Right ventricle myocardium superior (tissue), 1 donor: Measurements from ENCODE around the gene ZNF581. TPM values are rescaled to one million over a fixed set of nuclear protein-coding genes. Genes with fewer than 3 reads are reported as not detected.
A peak's percentile ranks its signal among the peaks of the same experiment; 100 is the strongest.

ENCODE experiments used
- ATAC-seq: fragments of 200-7000 bp; cut with Tn5 transposase; one replicate; pipeline ENCODE4 v1.9.1; 2020; ENCODE audit warnings: mild to moderate bottlenecking; ENCODE audit not compliant: poor library complexity
- DNase-seq: peaks from one replicate; pipeline ENCODE4 v3.0.0-alpha.2; 2020
- intact Hi-C: fragments of 100-400 bp; cut with DNase I; formaldehyde crosslinking; loops from one replicate; pipeline ENCODE4 v1.11.2; 2022
- total RNA-seq: library from RNA; stranded (reverse); fragmentation: NEBNext Ultra II Directional; extraction: Animal tissue kit (Norgen Biotek cat#: 25700); gene quantifications from one replicate; pipeline ENCODE4 v1.2.1, GENCODE V29; 2021
- donor health status: DM: no; HTN: yes; CAD: no; lungs with severe emphysema.

Gene ZNF581
- total RNA-seq, 1 donor from 2014 or later: 7.1 TPM

DNA sequence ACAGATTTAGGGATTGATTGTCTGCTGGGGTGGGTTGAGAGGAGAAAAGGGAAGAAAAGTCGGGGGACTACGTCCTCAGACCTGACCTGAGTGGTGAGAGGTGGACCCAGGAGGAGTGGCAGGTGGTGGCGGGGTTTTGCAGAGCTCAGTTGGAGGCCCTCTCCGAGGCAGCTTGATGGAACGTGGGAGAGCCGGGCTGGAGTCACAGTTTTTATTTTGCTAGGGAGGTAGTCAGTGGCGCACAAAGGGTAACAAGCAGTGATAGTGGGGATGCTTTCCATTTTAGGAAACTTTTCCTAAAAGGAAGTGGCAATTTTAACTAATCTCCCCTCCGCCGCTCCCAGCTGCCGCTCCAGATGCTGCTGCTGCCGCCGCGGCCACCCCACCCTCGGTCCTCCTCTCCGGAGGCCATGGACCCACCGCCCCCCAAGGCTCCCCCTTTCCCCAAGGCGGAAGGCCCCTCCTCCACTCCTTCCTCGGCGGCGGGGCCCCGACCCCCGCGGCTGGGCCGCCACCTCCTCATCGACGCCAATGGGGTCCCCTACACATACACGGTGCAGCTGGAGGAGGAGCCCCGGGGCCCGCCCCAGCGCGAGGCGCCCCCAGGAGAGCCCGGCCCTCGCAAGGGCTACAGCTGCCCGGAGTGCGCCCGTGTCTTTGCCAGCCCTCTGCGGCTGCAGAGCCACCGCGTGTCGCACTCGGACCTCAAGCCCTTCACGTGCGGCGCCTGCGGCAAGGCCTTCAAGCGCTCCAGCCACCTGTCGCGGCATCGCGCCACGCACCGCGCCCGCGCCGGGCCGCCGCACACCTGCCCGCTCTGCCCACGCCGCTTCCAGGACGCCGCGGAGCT, 1.1 kb upstream of the ZNF581 start:
- ATAC-seq (peak; percentile 2), DNase-seq (peak; percentile 47)
- intact Hi-C loops: no loop called here

DNA sequence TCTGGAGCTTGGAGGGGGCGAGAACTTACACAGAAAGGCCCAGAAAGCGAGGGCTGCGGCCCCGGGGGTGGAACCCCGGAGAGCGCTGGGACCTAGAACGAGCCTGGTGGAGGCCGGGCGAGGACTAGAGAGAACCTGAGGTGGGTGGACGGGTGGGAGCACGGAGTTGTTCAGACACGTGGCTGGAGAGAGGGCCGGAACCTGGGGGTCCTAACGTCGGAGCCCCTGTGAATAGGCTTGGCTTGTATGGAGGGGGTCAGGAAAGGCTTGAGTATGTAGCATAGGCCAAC, 383 bp downstream of the ZNF581 start:
- no peak for DNase-seq
- ATAC-seq: no peak
- intact Hi-C loops: no loop called here

DNA sequence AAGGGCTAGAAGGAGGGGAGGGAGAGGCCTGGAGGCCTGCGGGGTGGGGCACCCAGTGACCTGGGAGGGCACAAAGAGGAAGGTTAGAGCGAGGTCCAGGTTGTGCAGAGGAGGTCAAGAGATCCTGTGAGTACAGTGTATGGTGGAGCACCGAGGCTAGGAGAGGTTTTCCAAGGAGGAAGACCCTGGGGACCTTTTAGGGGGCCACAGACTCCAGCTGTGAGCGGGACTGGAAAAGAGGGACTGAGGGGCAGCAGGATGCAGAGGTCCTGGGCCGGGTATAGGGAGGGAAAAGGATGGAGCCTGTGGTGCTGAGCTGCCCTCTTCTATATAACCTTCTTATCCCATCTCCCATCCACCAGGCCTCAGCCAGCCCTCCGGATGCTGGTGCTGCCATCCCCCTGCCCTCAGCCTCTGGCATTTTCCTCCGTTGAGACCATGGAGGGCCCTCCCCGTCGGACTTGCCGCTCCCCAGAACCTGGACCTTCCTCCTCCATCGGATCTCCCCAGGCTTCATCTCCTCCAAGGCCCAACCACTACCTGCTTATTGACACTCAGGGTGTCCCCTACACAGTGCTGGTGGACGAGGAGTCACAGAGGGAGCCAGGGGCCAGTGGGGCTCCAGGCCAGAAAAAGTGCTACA, 863 bp downstream of the ZNF581 start:
- DNase-seq (peak; percentile 39), ATAC-seq (no peak)
- intact Hi-C loops: no loop called here

DNA sequence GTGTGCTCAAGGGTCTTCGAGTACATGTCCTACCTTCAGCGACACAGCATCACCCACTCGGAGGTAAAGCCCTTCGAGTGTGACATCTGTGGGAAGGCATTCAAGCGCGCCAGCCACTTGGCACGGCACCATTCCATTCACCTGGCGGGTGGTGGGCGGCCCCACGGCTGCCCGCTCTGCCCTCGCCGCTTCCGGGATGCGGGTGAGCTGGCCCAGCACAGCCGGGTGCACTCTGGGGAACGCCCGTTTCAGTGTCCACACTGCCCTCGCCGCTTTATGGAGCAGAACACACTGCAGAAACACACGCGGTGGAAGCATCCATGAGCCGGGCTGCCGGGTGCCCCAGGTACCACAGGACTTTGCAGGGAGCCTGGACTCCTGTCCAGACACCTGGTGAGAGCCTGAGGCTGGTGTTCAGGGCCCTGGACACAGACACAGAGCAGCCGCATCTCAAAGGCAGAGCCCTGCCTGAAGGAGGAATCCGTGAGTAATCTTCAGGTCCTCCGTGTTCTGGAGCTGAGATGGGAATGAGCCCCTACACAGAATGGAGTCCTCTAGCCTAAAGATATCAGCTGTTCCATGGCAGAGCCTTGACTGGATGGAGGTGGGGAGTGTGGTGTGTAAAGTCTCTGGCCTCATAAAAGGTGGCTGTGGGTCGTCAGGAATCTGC, 1.5 kb downstream of the ZNF581 start:
- peak; percentile 36 for DNase-seq
- no peak for ATAC-seq
- intact Hi-C loops: no loop called here

DNA sequence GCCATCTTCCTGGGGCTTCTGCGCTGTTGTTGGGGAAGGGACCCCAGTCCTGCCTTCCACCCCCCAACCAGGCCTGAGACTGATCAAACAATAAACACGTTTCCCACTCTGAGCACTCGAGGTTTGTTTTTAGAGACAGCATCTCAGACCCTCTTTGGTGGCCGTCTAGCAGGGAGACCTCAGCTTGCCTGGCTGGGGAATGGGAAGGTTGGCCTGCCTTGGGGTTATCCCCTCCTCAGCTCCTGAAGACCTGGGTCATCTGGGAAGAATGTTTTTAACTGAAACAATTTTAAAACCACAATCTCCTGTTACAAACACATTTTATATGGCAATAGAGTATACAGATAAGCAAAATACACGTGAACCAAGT, 2.0 kb downstream of the ZNF581 start:
- ATAC-seq (no peak), DNase-seq (no peak)

DNA sequence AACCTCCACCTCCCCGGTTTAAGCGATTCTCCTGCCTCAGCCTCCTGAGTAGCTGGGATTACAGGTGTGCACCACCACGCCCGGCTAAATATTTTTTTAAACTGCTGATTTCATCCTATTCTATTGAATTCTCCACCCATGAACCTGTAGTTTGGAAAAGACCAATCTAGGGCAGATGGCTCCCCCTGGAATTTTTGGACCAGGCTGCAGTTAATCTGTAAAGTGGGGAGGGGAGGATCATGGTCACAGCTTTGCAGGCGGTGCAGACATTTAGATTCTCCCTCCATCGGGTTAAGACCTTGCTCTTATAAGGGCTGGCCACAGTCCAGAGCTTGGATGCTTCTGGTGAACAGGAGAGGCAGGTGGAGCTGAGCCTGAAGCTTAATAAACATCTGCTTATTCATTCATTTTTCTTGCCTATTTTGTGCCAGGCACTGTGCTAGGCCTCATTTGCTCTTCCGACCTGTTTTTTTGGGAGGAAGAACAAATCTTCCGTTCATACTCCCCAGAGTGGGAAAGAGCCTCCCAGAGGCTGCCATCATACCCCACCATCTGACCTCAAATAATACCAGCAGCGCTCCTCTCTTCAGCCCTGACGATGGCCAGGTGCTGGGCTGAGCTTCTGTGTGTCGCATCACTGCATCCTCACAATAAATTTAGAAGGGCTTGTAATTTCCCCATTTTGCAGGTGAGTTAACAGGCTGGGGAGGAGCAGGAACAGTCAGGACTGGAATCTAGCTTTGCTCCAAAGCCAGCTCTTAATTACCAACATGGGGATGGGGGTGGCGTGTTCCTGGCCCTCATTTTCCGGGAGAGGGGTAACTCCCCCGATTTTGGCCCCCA, 3.7 kb downstream of the ZNF581 start:
- DNase-seq (no peak), ATAC-seq (no peak)
- intact Hi-C loops: no loop called here

More for the DNA sequence above, 2.0 kb downstream of the ZNF581 start:
- intact Hi-C loops: no loop called here

DNA sequence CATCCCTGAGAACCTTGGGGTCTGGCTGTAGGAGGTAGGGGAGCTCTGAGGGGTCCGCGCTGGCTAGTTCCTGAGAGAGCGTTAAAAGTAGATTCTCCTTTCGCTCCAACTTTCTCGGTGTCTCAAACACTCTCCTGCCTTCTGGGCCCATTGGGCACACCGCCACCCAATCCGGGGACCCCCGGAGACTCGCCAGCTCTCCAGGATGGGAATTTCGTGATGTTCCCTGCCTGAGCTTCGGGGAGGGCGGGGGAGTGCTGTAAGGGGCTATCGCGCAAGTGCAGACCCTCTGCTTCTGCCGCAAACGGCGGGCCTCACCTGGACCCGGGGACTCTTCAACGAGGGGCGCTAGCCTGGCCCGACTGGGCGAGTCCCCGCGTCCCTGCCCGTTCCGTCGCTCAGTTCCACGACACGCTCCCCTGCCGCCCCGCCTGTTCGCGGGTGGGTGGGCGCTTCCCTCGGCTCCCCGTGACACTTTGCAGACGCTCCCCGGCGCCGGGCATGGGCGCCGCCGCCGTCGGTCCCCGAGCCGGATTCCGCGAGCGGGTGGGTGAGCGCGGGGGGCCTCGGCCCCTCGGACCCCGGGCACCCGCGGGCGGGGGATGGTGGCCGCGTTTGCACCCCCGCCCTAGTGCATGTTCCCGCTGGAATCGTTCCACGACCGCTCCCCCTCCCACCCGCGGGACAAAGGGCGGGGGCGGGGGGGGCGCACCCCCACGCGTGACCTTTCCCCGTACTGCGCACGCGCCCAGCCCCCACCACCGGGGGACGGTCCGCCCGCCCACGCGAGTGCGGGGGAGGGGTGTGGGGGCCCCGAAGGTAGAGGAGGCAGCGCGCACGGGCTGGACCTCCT, 4.5 kb downstream of the ZNF581 start, which contains the start of gene CCDC106:
TSS of gene CCDC106 (plus strand) at position 481 of the 853 bp plus-strand sequence. CDS start 835 bp downstream, outside the sequence.
- peak; percentile 80 for DNase-seq
- intact Hi-C loops: no loop called here
- peak; percentile 66 for ATAC-seq

DNA sequence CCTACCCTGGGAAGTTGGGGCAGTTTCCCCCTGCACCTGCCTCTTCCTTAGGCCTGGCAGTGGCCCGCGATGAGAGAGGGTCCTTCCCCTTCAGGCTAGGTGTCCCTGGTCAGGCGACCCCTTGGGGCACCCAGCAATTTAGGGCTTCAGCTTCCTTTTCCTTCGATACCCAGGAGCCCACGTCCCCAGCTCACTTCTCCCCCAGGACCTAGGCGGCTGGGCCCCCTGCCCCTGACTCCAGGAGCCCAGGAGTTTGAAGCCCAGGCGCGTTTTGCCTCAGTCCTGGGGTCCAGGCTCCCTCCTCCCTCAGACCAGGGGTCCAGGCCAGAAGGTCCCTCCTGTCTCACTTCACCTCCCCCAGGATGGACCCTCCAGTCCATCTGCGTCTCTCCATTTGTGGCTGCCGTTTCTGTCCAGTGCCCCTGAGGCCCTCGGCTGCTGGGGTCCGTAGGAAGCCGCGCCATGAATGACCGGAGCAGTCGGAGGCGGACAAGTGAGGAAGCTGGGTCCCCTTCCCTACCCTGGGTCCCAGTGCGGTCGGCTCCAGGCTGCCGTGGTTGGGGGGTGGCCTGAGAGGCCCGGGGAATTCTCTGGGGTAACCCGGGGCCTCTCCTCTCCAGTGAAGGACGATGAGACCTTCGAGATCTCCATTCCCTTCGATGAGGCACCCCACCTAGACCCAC, 5.3 kb downstream of the ZNF581 start:
- ATAC-seq: no peak
- intact Hi-C loops: no loop called here
- DNase-seq: peak; percentile 27

DNA sequence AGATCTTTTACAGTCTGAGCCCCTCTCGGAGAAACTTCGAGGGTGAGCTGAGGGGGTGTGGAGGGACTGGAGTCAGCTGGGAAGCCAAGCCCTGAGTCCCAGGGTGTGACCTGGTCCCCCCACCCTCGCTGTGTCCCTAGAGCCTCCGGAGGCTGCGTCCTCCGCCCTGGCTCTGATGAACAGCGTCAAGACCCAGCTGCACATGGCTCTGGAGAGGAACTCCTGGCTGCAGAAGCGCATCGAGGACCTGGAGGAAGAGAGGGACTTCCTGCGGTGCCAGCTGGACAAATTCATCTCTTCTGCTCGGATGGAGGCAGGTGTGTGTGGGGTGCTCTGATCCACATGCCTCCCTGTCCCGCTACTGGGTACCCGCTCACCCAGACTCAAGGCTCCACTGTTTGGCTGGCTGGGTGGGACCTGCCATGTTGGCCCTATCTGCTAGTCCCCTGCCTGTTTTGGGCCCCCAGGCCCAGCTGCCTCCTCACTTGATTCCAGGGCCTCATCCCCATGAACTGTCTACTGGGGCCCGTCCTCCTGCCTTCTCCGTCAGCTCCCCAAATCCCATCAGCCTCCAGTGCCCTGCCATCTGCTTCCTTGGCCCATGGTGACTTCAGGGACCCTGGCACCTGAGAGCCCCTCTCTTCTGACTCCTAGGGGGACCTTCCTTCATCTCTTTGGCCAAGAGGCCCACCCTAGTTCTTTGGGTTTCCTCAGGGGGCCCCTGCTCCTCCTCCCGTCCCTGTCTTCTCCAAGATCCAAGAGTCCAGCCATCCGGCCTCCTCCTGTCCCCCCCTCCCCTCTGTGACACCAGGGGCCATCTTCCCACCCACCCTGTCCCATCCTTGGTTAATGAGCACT, 6.0 kb downstream of the ZNF581 start:
- intact Hi-C loops: no loop called here
- DNase-seq: peak; percentile 41
- no peak for ATAC-seq

DNA sequence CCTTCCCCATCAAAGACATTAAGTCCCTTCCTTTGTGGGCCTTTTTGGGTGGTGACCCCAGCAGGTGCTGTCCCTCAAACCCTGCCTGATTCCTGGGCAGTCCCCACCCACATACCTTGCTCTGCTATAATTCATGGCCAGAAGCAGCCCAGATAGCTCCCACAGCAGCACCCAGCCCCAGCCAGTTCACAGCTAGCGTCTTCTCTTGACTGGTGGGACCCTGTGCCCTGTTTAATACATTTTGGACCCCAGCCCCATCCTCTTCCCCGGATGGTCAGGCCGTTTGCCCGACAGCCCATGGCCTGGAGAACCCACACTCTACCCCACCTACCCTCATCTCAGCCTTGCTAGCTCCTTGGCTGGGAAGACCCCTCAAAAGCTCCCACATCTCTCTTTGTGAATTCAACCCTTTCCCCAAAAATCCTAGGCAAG, 6.7 kb downstream of the ZNF581 start:
- ATAC-seq (no peak), DNase-seq (peak; percentile 29)
- intact Hi-C loops: no loop called here

DNA sequence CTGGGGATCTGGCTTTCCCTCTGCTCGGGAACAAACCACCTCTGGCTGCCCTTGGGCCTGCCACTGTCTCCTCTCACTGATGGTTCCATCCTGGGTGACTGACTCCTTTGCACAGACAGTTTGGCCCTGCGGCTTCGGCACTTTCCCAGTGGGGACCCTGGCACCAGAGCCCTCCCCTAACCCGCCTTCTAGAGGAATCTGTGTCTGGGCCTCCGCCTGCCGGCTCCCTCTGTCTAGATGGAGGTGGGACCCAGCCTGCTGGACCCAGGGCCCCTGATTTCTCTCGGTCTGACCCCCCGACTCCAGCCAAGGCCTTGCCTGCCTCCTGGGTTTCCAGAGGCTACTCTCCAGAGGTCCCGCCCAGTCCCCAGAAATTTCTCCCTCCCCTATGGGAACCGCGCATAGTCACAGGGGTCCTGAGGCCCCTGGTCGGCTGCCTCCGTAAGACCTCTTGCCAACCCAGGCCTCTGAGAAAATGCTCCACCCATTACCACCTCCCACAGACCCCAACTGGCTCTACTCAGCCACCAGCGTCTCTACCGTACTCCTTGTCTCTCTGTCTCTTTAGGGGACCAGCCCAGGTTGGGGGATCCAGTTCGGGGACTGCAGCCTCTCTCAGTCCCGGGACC, 7.3 kb downstream of the ZNF581 start:
- ATAC-seq: no peak
- intact Hi-C loops: no loop called here
- DNase-seq: peak; percentile 35

DNA sequence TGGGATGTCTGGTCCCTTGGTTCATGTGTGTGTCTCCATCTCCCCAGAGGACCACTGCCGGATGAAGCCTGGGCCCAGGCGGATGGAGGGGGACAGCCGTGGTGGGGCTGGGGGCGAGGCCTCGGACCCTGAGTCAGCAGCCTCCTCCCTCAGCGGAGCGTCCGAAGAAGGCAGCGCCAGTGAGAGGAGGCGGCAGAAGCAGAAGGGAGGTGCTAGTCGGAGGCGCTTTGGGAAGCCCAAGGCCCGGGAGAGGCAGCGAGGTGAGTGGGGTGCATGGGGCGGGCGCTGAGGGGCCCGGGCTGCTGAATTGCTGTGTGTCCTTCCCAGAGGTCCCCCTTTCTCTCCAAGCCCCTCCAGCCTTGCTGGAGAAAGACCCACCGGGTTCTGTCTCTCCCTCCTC, 7.8 kb downstream of the ZNF581 start:
- intact Hi-C loops: no loop called here
- ATAC-seq (no peak), DNase-seq (peak; percentile 31)

DNA sequence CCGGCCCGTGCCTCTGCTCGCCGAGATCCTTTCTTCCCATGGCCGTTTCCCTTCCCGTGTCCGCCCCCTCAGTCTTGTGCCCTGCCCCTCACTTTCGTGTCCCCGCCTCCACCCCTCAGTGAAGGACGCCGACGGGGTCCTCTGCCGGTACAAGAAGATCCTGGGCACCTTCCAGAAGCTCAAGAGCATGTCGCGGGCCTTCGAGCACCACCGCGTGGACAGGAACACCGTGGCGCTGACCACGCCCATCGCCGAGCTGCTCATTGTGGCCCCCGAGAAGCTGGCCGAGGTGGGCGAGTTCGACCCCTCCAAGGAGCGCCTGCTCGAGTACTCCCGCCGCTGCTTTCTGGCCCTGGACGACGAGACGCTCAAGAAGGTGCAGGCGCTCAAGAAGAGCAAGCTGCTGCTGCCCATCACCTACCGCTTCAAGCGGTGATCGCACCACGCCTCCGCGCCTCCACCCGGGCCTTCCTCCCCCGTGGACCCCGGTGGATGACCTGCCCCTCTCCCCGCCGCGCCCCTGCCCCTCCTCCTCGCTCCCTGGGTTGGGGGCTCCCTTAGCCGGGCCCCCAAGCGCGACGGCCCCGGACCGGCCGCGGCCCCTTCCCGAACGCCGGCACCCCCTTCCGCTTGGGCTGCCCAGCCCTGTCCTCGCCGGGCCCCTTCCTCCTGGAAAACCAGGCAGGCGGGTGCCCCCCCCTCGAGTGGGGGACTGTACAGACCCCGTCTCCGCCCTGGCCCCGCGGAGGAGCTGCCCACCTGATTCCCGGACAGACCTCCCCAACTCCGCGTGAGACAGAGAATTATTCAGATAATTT, 9.1 kb downstream of the ZNF581 start:
- peak; percentile 61 for DNase-seq
- intact Hi-C loops: no loop called here
- ATAC-seq: no peak

DNA sequence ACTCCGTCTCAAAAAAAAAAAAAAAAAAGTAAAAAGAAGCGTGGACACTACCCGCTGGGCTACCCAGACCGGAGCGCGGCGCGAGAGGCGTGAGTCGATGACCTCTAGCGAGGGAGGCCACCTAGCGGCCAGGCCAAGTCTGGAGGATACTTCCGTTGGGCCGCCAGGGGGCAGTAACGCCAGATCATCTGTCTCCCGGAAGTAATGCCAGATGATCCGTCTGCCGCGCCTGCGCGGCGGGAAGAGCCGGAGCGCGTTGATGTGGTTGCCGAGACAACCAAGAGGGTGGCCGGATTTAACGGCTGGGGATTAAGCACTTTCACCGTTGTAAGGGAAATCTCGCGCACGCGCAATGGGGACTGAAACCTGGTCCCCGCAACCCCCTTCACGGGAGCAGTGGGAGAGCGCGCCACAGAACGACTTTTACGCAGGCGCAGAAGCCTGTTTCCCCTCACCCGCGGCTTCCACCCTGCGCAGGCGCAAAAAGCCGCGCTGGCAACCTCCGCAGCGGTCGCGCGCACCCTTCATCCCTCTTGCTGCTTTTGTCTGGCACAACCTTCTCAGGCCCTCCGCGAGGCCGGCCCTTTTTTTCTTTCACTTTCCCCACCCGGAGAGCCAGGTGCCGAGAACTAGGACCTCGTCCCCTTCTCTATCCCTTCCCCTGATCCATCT, 10.3 kb downstream of the ZNF581 start:
- ATAC-seq: peak; percentile 78

DNA sequence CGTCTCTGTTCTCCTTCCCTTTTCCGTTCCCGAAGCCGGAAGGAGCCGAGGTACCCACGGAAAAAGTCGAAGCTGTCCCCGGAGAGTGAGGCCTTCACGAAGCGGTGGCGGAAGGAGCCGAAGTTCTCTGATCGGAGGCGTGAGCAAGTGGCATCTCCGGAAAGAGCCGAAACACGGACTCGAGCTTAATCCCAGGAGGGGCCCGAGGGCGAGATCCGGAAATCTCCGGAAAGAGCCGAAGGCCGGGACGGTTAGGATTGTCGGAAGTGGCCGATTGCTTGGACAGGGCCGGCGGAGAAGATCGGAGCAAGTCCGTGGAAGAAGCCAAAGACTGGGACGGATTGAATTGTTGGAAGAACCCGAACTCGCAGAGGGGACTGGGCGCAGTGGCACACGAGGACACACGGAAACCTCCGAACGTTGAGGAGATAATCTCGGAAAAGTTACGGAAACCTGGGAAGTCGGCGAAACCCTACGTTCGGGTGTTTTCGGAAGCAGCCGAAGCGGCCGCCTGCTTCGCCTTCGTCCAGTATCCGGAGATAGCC, 10.9 kb downstream of the ZNF581 start:
- DNase-seq: peak; percentile 99
- intact Hi-C loops: no loop called here
- peak; percentile 79 for ATAC-seq

More for the DNA sequence above, 10.3 kb downstream of the ZNF581 start:
- intact Hi-C loops: no loop called here
- DNase-seq: peak; percentile 98
